Measurements from ENCODE around the gene NEGR1.

DNA sequence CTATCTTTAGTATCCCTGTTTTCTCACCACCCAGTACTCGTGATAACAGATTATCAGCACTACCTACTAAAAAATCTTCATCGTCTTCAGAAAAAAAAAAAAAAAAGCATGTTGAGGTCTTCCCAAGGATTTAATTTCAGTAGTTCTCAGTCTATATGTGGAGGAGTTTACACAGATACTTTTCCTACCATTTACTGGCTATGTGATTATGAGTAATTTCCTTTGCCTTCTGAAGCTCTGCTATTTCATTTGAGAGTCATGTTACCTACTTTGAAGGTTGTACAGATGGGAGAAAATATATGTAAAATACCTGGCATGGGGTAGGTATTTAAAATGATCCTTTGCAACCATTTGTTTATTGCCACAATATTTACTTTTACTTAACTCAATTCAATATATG, 399.7 kb downstream of the NEGR1 start:
- no peak for TF ChIP-seq REST (IDR thresholded peaks at IDR 0.05; ENCODE audit: borderline replicate concordance)
- TF ChIP-seq CTCF (IDR thresholded peaks at IDR 0.05; ENCODE audit: poor library complexity, severe bottlenecking) = no peak
- TF ChIP-seq POLR2AphosphoS5 (IDR thresholded peaks at IDR 0.05) = peak; percentile 31
- TF ChIP-seq TAF1 (IDR thresholded peaks at IDR 0.05; ENCODE audit: low read depth) = no peak
- TF ChIP-seq RAD21 (conservative IDR thresholded peaks at IDR 0.05) = no peak
- no peak for TF ChIP-seq SMC3 (conservative IDR thresholded peaks at IDR 0.05; ENCODE audit: poor library complexity)
